Caco-2 (cell line): Measurements from ENCODE around the gene SRSF12. TPM values are rescaled to one million over a fixed set of nuclear protein-coding genes. Genes with fewer than 3 reads are reported as not detected.
A peak's percentile ranks its signal among the peaks of the same experiment; 100 is the strongest.

Experiments used
- BruUV-seq: library from RNA; stranded (reverse); fragments of 400-500 nt; replicated peaks from 2 replicates; lab custom pipeline; 2021; lab: Mats Ljungman, UMichigan
- CTCF ChIA-PET: fragments of 300-600 bp; sonication (Branson Sonifier 250); formaldehyde crosslinking; loops from one replicate; lab custom pipeline; 2022; ENCODE audit warnings: antibody characterized with exemption; lab: Charles Lee
- POLR2A ChIA-PET: fragments of 300-600 bp; sonication (Branson Sonifier 250); formaldehyde crosslinking; loops from one replicate; lab custom pipeline; 2022; ENCODE audit warnings: antibody characterized with exemption; lab: Charles Lee
- DNase-seq, 2 experiments: peaks; one replicate each; pipeline versions ENCODE4 v3.0.0 to v3.0.0-alpha.2; 2020 to 2022
- H3K27me3 ChIP-seq: replicated peaks from 2 replicates; pipeline ENCODE4 v1.6.0; 2011; ENCODE audit warnings: low read length; ENCODE audit not compliant: control insufficient read depth, insufficient read depth
- H3K36me3 ChIP-seq: 2 replicates; pipeline ENCODE4 v1.5.1; 2011; ENCODE audit warnings: low read length; ENCODE audit not compliant: control insufficient read depth, insufficient read depth
- H3K4me1 ChIP-seq: fragments of 250-450 bp; sonication (Bioruptor Pico); 2 replicates; pipeline ENCODE4 v1.5.1; 2020; ENCODE audit warnings: mild to moderate bottlenecking
- H3K4me3 ChIP-seq: 2 replicates; pipeline ENCODE4 v1.5.1; 2011; ENCODE audit warnings: low read depth, mild to moderate bottlenecking, control low read depth, low read length
- H3K9me3 ChIP-seq: fragments of 250-450 bp; sonication (Bioruptor Pico); 2 replicates; pipeline ENCODE4 v1.5.1; 2020; ENCODE audit warnings: mild to moderate bottlenecking, moderate library complexity
- H3K27ac Mint-ChIP-seq: one replicate; pipeline ENCODE4 v1.8.0; 2022; ENCODE audit warnings: mixed read lengths; ENCODE audit not compliant: unreplicated experiment
- H3K27me3 Mint-ChIP-seq: one replicate; pipeline ENCODE4 v1.8.0; 2022; ENCODE audit warnings: mixed read lengths; ENCODE audit not compliant: insufficient read depth, unreplicated experiment
- H3K36me3 Mint-ChIP-seq: one replicate; pipeline ENCODE4 v1.8.0; 2022; ENCODE audit warnings: mild to moderate bottlenecking, mixed read lengths; ENCODE audit not compliant: insufficient read depth, unreplicated experiment
- H3K4me1 Mint-ChIP-seq: one replicate; pipeline ENCODE4 v1.8.0; 2022; ENCODE audit warnings: low read depth, mixed read lengths; ENCODE audit not compliant: unreplicated experiment
- H3K4me3 Mint-ChIP-seq: one replicate; pipeline ENCODE4 v1.8.0; 2022; ENCODE audit warnings: mild to moderate bottlenecking, moderate library complexity, mixed read lengths; ENCODE audit not compliant: unreplicated experiment
- H3K9me3 Mint-ChIP-seq: one replicate; pipeline ENCODE4 v1.8.0; 2022; ENCODE audit warnings: mixed read lengths; ENCODE audit not compliant: unreplicated experiment
- CTCF ChIP-seq, 2 experiments: fragments of 200-600 bp in 1 of 2; IDR thresholded peaks; 1 replicate in 1 of 2; 2 replicates in 1 of 2; pipeline versions ENCODE4 v1.5.1 to v1.8.0; 2011 to 2022; ENCODE audit warnings: antibody characterized with exemption in 1 of 2, control low read depth in 1 of 2, inconsistent platforms in 1 of 2, low read depth in 1 of 2, low read length in 1 of 2, mild to moderate bottlenecking in 1 of 2, moderate library complexity in 1 of 2; ENCODE audit not compliant: insufficient read depth in 1 of 2, severe bottlenecking in 1 of 2, unreplicated experiment in 1 of 2
- intact Hi-C: fragments of 100-400 bp; cut with micrococcal nuclease; formaldehyde crosslinking; loops from one replicate; pipeline ENCODE4 v1.10.0; 2022; ENCODE audit not compliant: unreplicated experiment
- total RNA-seq: library from RNA; stranded (reverse); gene quantifications from 2 replicates; pipeline ENCODE4 v1.2.3, GENCODE V29; 2022

The SRSF12 gene
- total RNA-seq, 1 experiment from 2014 or later: 0.79 TPM

- Mint-ChIP-seq H3K27me3 (no peaks in the 10 kb centered on the region), H3K27ac (peak within 1 kb of the TSS; percentile 17), H3K4me1 (peaks cover 19% of the 10 kb centered on the region), H3K9me3 (no peaks in the 10 kb centered on the region), H3K4me3 (peak within 1 kb of the TSS; percentile 79), H3K36me3 (peaks cover 15% of the 10 kb centered on the region)
- ChIA-PET CTCF (interaction anchor here (0.6 kb wide), 1 partner anchor 92 kb away, joined by 4 read pairs; no protein-coding TSS in a partner anchor), POLR2A (interaction anchor here (0.5 to 1.2 kb wide), 3 partner anchors 60 to 488 kb away, joined by 3 to 11 read pairs (median 3); partner anchors contain the start of gene PNRC1)
- Histone ChIP-seq H3K36me3 (no peaks in the 10 kb centered on the region; the same call in 1 of the 2 replicates), H3K27me3 (no peaks in the 10 kb centered on the region), H3K9me3 (no peaks in the 10 kb centered on the region), H3K4me3 (peak within 1 kb of the TSS; percentile 70), H3K4me1 (peaks cover 20% of the 10 kb centered on the region)
- no peak for TF ChIP-seq CTCF (IDR thresholded peaks at IDR 0.05; ENCODE audit: insufficient read depth in 1 of 2, low read depth in 1 of 2, low read length in 1 of 2, severe bottlenecking in 1 of 2, unreplicated experiment in 1 of 2)
- intact Hi-C loops: no loop called here
- no TSS peak for BruUV-seq
- DNase-seq: peak; percentile 72 to 86
Observed at GRCh38 chr6:89145956-89146717, 28.3 kb upstream of the SRSF12 start, which contains the start of gene PM20D2. PM20D2 (plus strand) TSS chr6:89146055; CDS start chr6:89146145, 90 bp downstream.

GRCh38 chr6:89145091-89145955 lies 27.5 kb upstream of the SRSF12 start:
- H3K27ac Mint-ChIP-seq: no peak overlapping the region
- intact Hi-C loops: no loop called here

More at GRCh38 chr6:89145091-89145955, 27.5 kb upstream of the SRSF12 start:
- TSS peak; percentile 45 for BruUV-seq
- H3K4me3 Mint-ChIP-seq: peak overlapping the region; percentile 79
- no peaks in the 10 kb centered on the region for H3K27me3 Mint-ChIP-seq
- H3K4me1 Mint-ChIP-seq: peaks cover 28% of the 10 kb centered on the region
- H3K9me3 Mint-ChIP-seq: no peaks in the 10 kb centered on the region
- no peak for TF ChIP-seq CTCF (IDR thresholded peaks at IDR 0.05; ENCODE audit: insufficient read depth in 1 of 2, low read depth in 1 of 2, low read length in 1 of 2, severe bottlenecking in 1 of 2, unreplicated experiment in 1 of 2)
- DNase-seq: no peak
- POLR2A ChIA-PET: interaction anchor here (0.5 kb wide), 1 partner anchor 489 kb away, joined by 3 read pairs; no protein-coding TSS in a partner anchor
- Histone ChIP-seq H3K4me3 (peak overlapping the region; percentile 70), H3K4me1 (peaks cover 28% of the 10 kb centered on the region), H3K9me3 (no peaks in the 10 kb centered on the region), H3K36me3 (no peaks in the 10 kb centered on the region; the same call in 1 of the 2 replicates), H3K27me3 (no peaks in the 10 kb centered on the region)
- peaks cover 15% of the 10 kb centered on the region for H3K36me3 Mint-ChIP-seq
- CTCF ChIA-PET: interaction anchor here (0.6 kb wide), 1 partner anchor 93 kb away, joined by 4 read pairs; no protein-coding TSS in a partner anchor
